Activated naive CD4-positive, alpha-beta T cell treated with Interleukin-2 at 50 U/mL for 16 hours (primary cell): ENCODE measurements around the gene LRRTM4.
"Not testable (repeated sequence)": the region's sequence is repeated elsewhere in the genome, so short reads cannot be mapped to it uniquely, and the experiment has no call there.

ENCODE experiments used
- DNase-seq: peaks from one replicate; pipeline ENCODE4 v3.0.0-alpha.2; 2020

The LRRTM4 gene

DNA sequence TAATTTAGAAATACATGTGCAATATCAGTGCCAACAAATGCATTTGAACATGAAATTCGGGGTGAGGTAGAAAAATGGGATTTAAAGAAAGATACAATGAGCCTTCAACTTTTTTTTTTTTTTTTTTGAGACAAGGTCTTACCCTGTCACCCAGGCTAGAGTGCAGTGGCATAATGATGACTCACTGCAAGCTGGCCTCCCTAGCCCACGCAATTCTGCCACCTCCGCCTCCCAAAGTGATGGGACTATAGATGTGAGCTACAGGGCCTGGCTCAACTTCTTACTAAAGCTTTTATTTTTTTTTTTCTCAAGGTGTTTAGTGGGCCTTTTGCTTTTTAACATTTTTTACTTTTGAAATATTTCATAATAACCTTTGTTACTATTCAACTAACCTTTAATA lies 365.6 kb downstream of the LRRTM4 start:
- DNase-seq, result no peak

DNA sequence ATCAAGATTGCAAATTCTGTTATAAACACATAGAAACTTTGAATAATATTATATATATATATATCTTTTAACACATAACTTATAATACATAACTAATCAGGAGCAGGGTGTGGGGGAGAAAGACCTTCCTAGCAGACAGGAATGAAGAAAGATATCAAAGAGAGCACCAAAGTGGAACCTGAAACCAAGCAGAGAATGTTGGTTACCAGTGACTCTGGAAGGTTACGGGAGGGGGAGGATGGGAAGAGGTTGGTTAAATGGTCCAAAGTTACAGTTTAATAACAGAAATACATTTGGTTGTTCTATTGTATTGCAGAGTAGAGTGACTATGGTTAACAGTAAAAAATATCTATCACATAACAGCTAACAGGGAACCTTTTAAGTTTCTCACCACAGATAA lies 366.7 kb downstream of the LRRTM4 start:
- no peak for DNase-seq

- DNase-seq, result no peak
These were observed 372.6 kb downstream of the LRRTM4 start for GRCh38 chr2:77149565-77149964.

GRCh38 chr2:77147153-77147552 lies 375.0 kb downstream of the LRRTM4 start:
- no peak for DNase-seq

- DNase-seq, result no peak
These were observed 377.4 kb downstream of the LRRTM4 start for GRCh38 chr2:77144772-77145171.

DNA sequence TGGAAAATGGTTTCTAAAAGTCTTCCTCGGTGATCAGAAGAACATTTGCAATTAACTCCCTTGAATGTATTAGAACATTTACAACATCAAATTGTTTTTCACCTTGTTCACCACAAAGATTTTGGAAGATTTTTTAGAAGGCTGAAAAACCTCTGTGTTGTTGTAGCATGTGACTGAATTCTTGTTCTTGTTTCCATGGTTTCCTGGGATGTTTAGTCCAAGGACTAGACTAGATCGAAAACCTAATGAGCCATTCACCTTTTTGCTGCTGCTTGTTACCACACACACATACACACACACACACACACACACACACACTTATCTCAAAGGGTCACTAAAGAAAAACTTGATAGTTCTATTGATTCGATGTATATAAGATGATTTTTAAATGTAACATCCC lies 380.0 kb downstream of the LRRTM4 start:
- no peak for DNase-seq

- not testable (repeated sequence) for DNase-seq
These were observed 393.7 kb downstream of the LRRTM4 start for GRCh38 chr2:77128479-77128878.

GRCh38 chr2:77127345-77127744 lies 394.8 kb downstream of the LRRTM4 start:
- DNase-seq, result no peak

- DNase-seq, result no peak
These were observed 400.7 kb downstream of the LRRTM4 start for GRCh38 chr2:77121518-77121917.

GRCh38 chr2:77119333-77119732 lies 402.8 kb downstream of the LRRTM4 start:
- no peak for DNase-seq

DNA sequence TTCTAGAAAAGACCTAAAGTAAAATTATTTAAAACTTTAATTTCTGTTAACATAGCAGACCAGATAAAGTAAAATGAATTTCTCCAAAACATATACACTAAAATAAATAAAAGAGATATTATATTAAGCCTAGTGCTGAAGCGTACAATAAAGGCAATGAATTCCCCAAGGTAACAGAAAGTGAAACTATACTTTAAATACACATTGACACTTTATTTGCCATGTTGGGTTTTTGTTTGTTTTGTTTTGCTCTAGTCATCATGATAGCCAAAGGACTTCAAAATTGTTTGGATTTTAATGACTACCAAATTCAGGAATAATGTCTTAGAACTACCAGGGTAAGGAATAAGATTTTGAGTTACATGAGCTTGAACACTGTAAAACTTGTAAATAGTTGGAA lies 413.3 kb downstream of the LRRTM4 start:
- DNase-seq, result no peak

DNA sequence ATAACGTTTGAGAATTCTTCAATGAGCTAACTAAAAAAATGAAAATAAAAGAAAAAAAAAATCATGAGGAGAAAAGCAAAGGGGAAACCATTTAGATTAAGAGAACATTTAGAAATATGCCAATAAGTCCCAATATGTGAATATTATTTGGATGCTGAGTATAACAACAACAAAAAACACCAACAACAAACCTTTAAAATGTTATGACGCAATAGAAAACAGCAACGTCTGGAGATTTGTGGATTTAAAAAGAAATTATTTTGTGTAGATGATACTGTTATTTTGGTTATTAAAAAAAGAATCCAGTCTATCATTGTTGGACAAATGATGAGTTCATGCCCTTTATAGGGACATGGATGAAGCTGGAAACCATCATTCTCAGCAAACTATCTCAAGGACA lies 417.2 kb downstream of the LRRTM4 start:
- DNase-seq, result no peak

DNA sequence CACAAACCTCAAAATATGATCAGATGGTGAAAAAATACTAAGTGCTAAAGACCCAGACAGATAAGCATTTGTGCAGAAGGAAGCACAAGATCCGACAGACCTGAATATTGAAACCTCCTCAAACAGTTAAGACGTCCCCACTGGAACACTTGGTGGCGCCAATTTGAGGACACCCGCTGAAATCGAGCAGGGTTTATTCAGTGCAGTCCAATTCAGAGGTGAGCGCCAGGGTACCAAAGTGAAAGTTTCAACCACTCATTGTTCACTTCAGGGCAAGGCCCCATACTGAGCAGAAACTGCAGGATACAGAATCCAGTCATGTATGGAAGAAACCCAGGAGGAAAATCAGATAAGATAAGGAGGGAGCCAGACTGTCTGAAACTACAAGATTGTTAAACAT lies 417.6 kb downstream of the LRRTM4 start:
- no peak for DNase-seq

DNA sequence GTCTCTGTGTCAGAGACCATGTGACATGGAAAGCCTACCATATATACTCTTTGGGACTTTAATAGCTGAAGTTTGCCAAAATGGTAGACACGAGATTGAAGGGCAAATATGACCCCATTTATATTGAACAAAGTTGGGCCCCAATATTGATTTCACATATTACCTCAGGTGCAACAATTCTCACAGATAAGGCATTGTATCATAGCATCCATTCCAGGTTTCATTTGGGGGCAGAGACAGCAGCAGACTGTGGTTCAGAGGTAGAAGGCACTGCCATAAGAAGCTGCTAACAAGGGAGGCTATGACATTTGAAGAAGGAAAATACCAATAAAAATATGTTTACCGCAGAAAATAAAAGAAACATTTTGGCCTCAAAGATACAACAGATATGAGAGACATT lies 419.2 kb downstream of the LRRTM4 start:
- no peak for DNase-seq

GRCh38 chr2:77101796-77102452 lies 420.3 kb downstream of the LRRTM4 start:
- DNase-seq, result no peak

DNA sequence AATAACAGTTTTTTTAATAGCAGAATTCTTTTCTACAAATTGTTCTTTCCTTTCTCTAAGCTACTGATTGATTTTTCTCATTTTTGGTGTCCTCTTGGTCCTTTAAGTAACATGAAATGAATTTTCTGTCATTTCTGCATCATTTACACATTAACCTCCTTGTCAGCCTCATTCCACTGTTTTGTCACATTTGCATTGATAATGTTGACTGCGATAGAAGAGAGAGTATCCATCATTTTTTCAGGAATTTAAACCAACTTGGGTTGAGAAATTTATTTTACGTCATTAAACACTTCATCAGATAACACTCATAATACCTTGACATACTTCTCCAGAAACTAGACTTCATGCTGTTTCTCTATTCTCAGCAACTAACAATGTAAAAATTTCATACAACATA lies 422.2 kb downstream of the LRRTM4 start:
- DNase-seq, result no peak

DNA sequence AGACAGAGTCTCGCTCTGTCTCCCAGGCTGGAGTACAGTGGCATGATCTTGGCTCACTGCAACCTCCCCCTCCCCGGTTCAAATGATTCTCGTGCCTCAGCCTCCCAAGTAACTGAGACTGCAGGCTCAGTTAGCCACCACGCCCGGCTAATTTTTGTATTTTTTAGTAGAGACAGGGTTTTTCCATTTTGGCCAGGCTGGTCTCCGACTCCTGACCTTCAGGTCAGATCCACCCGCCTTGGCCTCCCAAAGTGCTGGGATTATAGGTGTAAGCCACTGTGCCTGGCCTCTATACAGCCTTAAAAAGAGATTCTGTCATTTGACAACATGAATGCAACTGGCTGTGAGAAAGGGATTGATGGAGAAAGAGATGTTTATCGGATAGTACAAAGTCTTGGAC lies 426.7 kb downstream of the LRRTM4 start:
- not testable (repeated sequence) for DNase-seq

- DNase-seq, result no peak
These were observed 427.1 kb downstream of the LRRTM4 start for GRCh38 chr2:77095096-77095495.

DNA sequence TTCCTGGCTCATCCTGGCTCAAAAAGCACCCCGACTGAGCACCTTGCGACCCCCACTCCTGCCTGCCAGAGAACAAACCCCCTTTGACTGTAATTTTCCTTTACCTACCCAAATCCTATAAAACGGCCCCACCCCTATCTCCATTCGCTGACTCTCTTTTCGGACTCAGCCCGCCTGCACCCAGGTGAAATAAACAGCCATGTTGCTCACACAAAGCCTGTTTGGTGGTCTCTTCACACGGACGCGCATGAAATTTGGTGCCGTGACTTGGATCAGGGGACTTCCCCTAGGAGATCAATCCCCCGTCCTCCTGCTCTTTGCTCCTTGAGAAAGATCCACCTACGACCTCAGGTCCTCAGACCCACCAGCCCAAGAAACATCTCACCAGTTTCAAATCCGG lies 433.8 kb downstream of the LRRTM4 start:
- DNase-seq, result not testable (repeated sequence)

DNA sequence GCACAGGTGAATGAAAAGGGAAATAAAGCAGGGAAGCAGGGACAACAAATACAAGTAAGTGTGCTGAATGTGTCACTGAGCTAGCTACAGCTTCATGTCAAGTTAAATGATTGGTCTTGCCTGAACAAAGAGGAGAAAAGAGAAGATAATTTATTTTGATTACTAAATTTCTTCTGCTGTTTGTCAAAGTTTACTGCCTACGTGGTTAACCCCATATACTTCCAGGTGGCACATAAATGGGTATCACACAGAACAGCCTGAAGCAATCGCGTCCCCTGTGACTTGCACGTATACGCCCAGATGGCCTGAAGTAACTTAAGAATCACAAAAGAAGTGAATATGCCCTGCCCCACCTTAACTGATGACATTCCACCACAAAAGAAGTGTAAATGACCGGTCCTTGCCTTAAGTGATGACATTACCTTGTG lies 434.2 kb downstream of the LRRTM4 start:
- DNase-seq, result no peak

DNA sequence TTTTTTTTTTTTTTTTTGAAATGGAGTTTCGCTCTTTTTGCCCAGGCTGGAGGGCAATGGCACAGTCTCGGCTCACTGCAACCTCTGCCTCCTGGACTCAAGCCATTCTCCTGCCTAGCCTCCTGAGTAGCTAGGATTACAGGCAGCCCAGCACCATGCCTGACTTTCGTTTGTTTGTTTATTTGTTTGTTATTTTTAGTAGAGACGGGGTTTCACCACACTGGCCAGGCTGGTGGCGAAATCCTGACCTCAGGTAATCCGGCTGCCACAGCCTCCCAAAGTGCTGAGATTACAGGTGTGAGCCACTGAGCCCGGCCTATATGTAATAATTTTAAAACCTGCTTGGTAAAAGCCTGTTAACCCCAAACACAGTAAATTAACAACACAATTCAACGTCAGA lies 435.7 kb downstream of the LRRTM4 start:
- DNase-seq, result no peak

DNA sequence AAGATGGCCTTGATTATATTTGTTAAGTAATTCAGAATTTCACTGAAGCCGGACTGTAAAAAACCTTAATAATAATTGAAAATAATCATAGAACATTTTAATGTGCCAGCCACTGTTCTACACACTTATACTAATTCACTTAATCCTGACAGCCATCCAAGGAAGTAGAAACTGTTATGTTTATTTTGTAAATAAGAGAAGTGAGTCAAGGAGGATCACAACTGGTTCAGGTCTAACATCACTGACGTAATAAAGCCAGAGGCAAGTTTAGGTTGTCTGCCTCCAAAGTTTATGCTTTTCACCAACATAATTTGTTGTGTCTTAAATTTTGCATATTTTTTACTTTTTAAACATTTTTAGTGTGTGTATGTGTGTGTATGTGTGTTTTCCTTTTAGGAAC lies 436.1 kb downstream of the LRRTM4 start:
- no peak for DNase-seq

GRCh38 chr2:77085561-77085960 lies 436.6 kb downstream of the LRRTM4 start:
- no peak for DNase-seq

GRCh38 chr2:77081597-77081996 lies 440.6 kb downstream of the LRRTM4 start:
- DNase-seq, result no peak

DNA sequence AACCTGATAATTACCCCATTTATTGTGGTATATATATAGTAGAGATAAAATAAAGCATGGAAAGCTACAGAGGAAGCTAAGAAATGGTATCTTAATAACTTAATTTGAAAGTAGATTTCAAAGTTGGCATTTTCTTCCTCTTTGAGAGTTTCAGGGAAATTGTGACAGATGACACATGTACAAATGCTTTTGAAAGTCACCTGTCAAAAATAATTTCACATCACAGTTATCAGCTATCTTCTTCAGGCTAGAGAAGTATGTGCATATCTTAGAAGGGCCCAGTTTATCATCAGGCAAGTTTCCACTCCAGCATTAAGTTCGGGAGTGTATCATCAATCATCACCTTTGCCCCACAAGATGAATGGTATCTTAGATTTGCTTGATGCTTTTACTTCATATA lies 457.9 kb downstream of the LRRTM4 start:
- no peak for DNase-seq

DNA sequence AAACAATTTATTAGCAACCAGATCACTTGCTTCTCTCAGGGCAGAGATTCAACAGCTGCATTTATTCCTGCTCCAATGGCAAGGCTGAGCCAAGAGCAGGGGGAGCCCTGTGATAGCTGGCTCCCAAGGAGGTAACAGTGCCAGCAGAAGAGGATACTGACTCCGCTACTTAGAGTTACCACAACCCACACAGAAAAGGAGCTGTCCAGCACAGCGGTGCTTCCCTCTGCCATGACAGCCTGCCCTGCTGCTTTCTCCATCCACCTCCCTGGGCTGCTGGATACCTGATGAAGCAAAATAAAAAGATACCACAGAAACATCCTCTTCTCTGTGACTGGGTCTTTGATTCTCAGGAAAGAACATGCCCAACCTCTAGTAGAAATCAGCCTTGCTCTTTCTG lies 467.2 kb downstream of the LRRTM4 start:
- no peak for DNase-seq
